NOMO-1 treated with DMSO at 0.1 percent for 48 hours (cell line): Measurements from ENCODE around the gene STAP1.
"Not testable (repeated sequence)": the region's sequence is repeated elsewhere in the genome, so short reads cannot be mapped to it uniquely, and the experiment has no call there.

ENCODE experiments used
- DNase-seq: peaks from one replicate; lab custom pipeline; 2025; ENCODE audit not compliant: unreplicated experiment; lab: John Stamatoyannopoulos, UW

The STAP1 gene

GRCh38 chr4:67558493-67558892, at the start of gene STAP1:
Gene STAP1, plus strand, starts transcription at chr4:67558727. Its CDS starts 83 bp downstream, at chr4:67558810.
- peak; percentile 78 for DNase-seq

GRCh38 chr4:67512501-67512900, 46.0 kb upstream of the STAP1 start:
- DNase-seq: peak; percentile 76

- no peak for DNase-seq
Measured at GRCh38 chr4:67520141-67520540, 38.4 kb upstream of the STAP1 start.

GRCh38 chr4:67521506-67521905, 37.0 kb upstream of the STAP1 start:
- DNase-seq: no peak

GRCh38 chr4:67522230-67522629, 36.3 kb upstream of the STAP1 start:
- DNase-seq: no peak

GRCh38 chr4:67522851-67523671, 35.5 kb upstream of the STAP1 start:
- no peak for DNase-seq

GRCh38 chr4:67524140-67524539, 34.4 kb upstream of the STAP1 start:
- not testable (repeated sequence) for DNase-seq

GRCh38 chr4:67531379-67531962, 27.1 kb upstream of the STAP1 start:
- no peak for DNase-seq

GRCh38 chr4:67532397-67532796, 26.1 kb upstream of the STAP1 start:
- not testable (repeated sequence) for DNase-seq

- DNase-seq: no peak
Measured at GRCh38 chr4:67533112-67533511, 25.4 kb upstream of the STAP1 start.

GRCh38 chr4:67535280-67535840, 23.2 kb upstream of the STAP1 start:
- no peak for DNase-seq

- no peak for DNase-seq
Measured at GRCh38 chr4:67539830-67540229, 18.7 kb upstream of the STAP1 start.

GRCh38 chr4:67542076-67542475, 16.5 kb upstream of the STAP1 start:
- DNase-seq: no peak

GRCh38 chr4:67545199-67546003, 13.1 kb upstream of the STAP1 start, which contains the start of gene CENPC:
Gene CENPC, minus strand, starts transcription at chr4:67545503. Its CDS starts 148 bp downstream, at chr4:67545355.
- peak; percentile 97 for DNase-seq

- DNase-seq: no peak
Measured at GRCh38 chr4:67546004-67546356, 12.5 kb upstream of the STAP1 start.

GRCh38 chr4:67546971-67547370, 11.6 kb upstream of the STAP1 start:
- DNase-seq: no peak

GRCh38 chr4:67549123-67549522, 9.4 kb upstream of the STAP1 start:
- peak; percentile 52 for DNase-seq

GRCh38 chr4:67550451-67550850, 8.1 kb upstream of the STAP1 start:
- DNase-seq: no peak

GRCh38 chr4:67550857-67551256, 7.7 kb upstream of the STAP1 start:
- no peak for DNase-seq

GRCh38 chr4:67552146-67552792, 6.3 kb upstream of the STAP1 start:
- not testable (repeated sequence) for DNase-seq

- no peak for DNase-seq
Measured at GRCh38 chr4:67554096-67554495, 4.4 kb upstream of the STAP1 start.
